Body of pancreas (tissue), 4 donors: ENCODE results near the gene SLC35F4. TPM values are rescaled to one million over a fixed set of nuclear protein-coding genes. Genes with fewer than 3 reads are reported as not detected.

Experiments
- ATAC-seq: fragments of 150-250 bp; one replicate; pipeline ENCODE4 v1.9.1; 2016
- DNase-seq, 4 donors: peaks; one replicate each; pipeline ENCODE4 v3.0.0-alpha.2; 2019
- H3K27ac ChIP-seq, 4 donors: fragments of 200-600 bp; sonication (generic); 1 replicate in 3 of 4; 2 replicates in 1 of 4; pipeline versions ENCODE4 v1.5.1 to v1.6.1; 2016 to 2019; ENCODE audit warnings: mild to moderate bottlenecking in 1 of 4, mixed read lengths in 1 of 4, moderate library complexity in 1 of 4
- H3K27me3 ChIP-seq, 2 donors: fragments of 200-600 bp; sonication (generic); one replicate each; pipeline ENCODE4 v1.6.0; 2016; ENCODE audit warnings: mild to moderate bottlenecking in 1 of 2
- H3K36me3 ChIP-seq, 2 donors: fragments of 200-600 bp; sonication (generic); replicated peaks in 1 of 2; 2 replicates each; pipeline ENCODE4 v1.5.1; 2016; ENCODE audit warnings: low read depth in 2 of 2; ENCODE audit not compliant: insufficient read depth in 1 of 2
- H3K4me1 ChIP-seq: fragments of 200-600 bp; sonication (generic); one replicate; pipeline ENCODE4 v1.6.0; 2016
- H3K4me3 ChIP-seq, 2 donors: fragments of 200-600 bp; sonication (generic); 1 replicate in 1 of 2; 2 replicates in 1 of 2; pipeline ENCODE4 v1.5.1; 2016 to 2019
- H3K9me3 ChIP-seq, 3 donors: fragments of 200-600 bp; sonication (generic); 1 replicate in 2 of 3; 2 replicates in 1 of 3; pipeline ENCODE4 v1.5.1; 2016
- POLR2A ChIP-seq, 3 donors: fragments of 450-650 bp; IDR thresholded peaks; one replicate each; pipeline ENCODE4 v1.6.1; 2016; ENCODE audit warnings: antibody characterized with exemption in 3 of 3, mild to moderate bottlenecking in 2 of 3
- WGBS, 2 donors: methylation state at CpG; one replicate each; pipeline ENCODE4 v1.1.5; 2017; 5-methylcytosine and 5-hydroxymethylcytosine counted together
- intact Hi-C: fragments of 100-400 bp; cut with DNase I; formaldehyde crosslinking; loops from one replicate; pipeline ENCODE4 v1.15.1; 2023
- total RNA-seq, 2 donors: library from RNA; depleted of rRNA; stranded (reverse); fragments of >200 nt; gene quantifications; one replicate each; pipeline ENCODE4 v1.1.0, GENCODE V29; 2016
- TF ChIP-seq, protein P1 (sequence below), 7 experiments: fragments of 450-650 bp in 4 of 7; fragments of 200-600 bp in 3 of 7; sonication (generic) in 3 of 7; IDR thresholded peaks; one replicate each; pipeline ENCODE4 v1.5.1; 2016 to 2019; ENCODE audit warnings: antibody characterized with exemption in 7 of 7

SLC35F4 gene
- total RNA-seq, 2 donors from 2014 or later: not detected

DNA sequence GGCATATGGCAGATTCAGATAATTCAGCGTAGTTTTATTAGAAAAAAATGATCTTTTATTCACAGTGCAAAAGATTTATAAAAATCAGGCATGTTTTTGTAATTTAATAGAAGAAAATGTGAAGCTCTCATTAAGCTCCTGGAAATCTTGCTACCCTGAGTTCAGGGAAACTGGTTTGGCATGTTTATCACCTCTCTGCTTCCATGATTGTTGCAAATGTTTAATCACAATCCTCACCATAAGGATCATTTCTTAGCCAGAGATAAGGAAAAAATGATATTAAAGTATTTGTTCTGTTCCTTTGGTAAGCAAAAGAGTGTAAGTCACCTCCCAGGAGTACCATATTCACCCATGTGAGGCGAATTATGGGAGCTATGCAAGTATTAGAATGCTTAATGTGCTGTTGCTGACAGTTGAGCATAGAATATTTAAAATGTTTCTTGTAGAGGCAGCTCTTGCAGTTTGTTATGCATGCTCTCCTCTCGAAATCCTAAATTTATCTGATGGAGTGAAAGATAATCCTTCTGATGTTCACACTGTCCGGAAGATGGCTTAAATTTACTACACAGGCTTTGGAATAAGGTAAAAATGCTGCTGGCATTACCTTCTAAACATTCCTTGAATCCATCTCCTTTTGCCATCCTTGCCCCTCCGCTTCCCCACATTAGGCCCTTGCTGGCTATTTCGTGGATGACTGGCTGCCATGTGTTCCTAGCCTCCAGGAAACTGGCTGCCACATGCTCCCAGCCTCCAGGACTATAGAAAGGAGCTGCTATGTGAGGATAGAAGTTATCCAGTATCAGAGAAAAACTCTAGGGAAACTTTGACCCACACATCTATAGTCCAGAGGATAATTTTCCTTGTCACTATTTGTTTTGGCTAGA is 256.5 kb downstream of the SLC35F4 start:
- Histone ChIP-seq H3K9me3 (no peaks in the 10 kb centered on the region), H3K4me1 (no peaks in the 10 kb centered on the region), H3K27me3 (no peaks in the 10 kb centered on the region), H3K36me3 (no peaks in the 10 kb centered on the region), H3K27ac (no peak overlapping the region), H3K4me3 (no peak overlapping the region)
- intact Hi-C loops: no loop called here
- ATAC-seq (no peak), DNase-seq (no peak)
- WGBS, 2 donors: 48 to 56% methylated on average over 6 of the region's 6 CpGs
- TF ChIP-seq, protein P1, sequence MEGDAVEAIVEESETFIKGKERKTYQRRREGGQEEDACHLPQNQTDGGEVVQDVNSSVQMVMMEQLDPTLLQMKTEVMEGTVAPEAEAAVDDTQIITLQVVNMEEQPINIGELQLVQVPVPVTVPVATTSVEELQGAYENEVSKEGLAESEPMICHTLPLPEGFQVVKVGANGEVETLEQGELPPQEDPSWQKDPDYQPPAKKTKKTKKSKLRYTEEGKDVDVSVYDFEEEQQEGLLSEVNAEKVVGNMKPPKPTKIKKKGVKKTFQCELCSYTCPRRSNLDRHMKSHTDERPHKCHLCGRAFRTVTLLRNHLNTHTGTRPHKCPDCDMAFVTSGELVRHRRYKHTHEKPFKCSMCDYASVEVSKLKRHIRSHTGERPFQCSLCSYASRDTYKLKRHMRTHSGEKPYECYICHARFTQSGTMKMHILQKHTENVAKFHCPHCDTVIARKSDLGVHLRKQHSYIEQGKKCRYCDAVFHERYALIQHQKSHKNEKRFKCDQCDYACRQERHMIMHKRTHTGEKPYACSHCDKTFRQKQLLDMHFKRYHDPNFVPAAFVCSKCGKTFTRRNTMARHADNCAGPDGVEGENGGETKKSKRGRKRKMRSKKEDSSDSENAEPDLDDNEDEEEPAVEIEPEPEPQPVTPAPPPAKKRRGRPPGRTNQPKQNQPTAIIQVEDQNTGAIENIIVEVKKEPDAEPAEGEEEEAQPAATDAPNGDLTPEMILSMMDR (IDR thresholded peaks at IDR 0.05): no peak
- TF ChIP-seq POLR2A (IDR thresholded peaks at IDR 0.05): no peak

DNA sequence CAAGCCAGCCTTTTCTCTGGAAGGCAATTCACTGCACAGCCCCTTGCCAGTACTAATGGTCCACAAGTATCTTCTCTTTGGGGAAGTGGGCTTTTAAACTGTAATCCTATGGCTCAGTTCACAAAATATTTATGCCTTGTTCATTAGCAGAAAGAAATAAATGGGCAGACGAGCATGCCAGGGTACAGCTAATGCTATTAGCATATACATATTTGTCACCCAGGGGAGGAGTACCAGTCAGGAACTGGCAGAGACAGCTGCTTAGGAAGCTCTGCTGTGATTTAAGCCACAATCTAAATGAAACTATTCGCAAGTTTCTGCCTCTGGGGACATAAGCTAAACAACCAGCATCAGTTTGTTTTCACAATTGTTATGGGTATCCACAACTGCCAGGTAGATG is 258.8 kb downstream of the SLC35F4 start:
- Histone ChIP-seq H3K9me3 (no peaks in the 10 kb centered on the region), H3K36me3 (no peaks in the 10 kb centered on the region), H3K4me3 (no peak overlapping the region), H3K27me3 (no peaks in the 10 kb centered on the region), H3K27ac (no peak overlapping the region), H3K4me1 (no peaks in the 10 kb centered on the region)
- WGBS, 2 donors: 46 to 62% methylated on average over 2 of the region's 2 CpGs
- ATAC-seq: no peak
- no peak for DNase-seq
- intact Hi-C loops: no loop called here
- no peak for TF ChIP-seq POLR2A (IDR thresholded peaks at IDR 0.05)
- TF ChIP-seq, protein P1 (IDR thresholded peaks at IDR 0.05): no peak

DNA sequence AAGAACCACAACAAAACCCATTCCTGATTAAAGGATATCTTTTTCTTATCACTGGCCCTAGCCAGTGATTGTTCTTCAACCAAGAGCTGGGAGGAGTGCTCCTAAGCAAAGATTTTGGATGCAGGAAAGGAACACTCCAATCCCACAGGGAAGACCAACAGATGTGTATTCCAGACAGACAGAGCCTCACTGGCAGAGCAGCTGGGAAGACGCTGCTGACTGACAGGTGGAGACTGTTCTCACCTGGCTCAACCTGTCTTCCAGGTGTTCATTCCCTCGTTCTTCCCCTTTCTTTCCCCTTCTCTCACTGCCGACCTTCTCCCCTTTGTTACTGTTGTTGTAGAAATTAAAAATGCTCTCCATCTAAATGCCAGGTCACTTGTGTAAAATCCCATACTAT is 282.5 kb downstream of the SLC35F4 start:
- TF ChIP-seq, protein P1 (IDR thresholded peaks at IDR 0.05): no peak
- no peak for TF ChIP-seq POLR2A (IDR thresholded peaks at IDR 0.05)
- Histone ChIP-seq H3K27ac (no peak overlapping the region), H3K27me3 (no peaks in the 10 kb centered on the region), H3K9me3 (no peaks in the 10 kb centered on the region), H3K36me3 (no peaks in the 10 kb centered on the region), H3K4me3 (no peak overlapping the region), H3K4me1 (no peaks in the 10 kb centered on the region)
- WGBS, 2 donors: 48% methylated on average over 3 of the region's 3 CpGs
- intact Hi-C loops: no loop called here
- no peak for DNase-seq
- no peak for ATAC-seq

DNA sequence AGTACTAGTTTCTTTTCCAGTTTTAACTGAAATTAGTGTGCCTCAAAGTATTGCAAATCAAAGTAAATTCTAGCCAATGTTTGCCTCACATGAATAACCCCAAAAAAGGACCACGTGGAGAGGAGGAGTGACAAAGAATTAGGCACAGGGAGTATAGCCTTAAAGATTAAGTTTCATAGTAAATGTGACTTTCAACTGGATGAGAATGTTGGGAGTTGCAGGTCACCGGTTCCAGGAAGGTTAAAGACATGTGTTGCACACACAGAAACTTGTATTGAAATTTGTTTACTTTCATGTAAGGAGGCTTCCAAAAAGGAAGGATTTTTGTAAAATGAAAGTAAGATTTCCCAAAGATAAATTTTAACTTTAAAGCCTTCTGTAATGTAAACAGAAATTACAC is 283.1 kb downstream of the SLC35F4 start:
- H3K27ac ChIP-seq: no peak overlapping the region
- ATAC-seq (no peak), DNase-seq (no peak)
- WGBS, 2 donors: 28 to 68% methylated on average over 2 of the region's 2 CpGs
- H3K4me3 ChIP-seq: no peak overlapping the region
- H3K27me3 ChIP-seq: no peaks in the 10 kb centered on the region
- H3K36me3 ChIP-seq: no peaks in the 10 kb centered on the region
- H3K9me3 ChIP-seq: no peaks in the 10 kb centered on the region
- no peak for TF ChIP-seq POLR2A (IDR thresholded peaks at IDR 0.05)
- TF ChIP-seq, protein P1 (IDR thresholded peaks at IDR 0.05): no peak
- H3K4me1 ChIP-seq: no peaks in the 10 kb centered on the region
- intact Hi-C loops: no loop called here

DNA sequence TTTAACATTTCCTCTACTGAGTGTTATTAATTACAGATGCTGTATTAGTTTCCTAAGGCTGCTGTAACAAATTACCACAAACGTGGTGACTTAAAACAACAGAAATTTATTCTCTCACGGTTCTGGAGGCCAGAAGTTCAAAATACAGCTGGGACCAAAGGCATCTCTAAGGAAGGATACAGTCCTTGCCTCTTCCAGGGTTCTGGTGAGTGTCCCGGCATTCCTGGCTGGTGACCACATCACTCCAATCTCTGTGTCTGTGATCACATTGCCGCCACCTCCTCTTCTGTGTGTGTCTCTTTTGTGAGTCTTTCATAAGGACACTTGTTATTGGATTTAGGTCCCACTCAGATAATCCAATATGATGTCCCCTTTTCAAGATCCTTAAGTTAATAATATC is 287.1 kb downstream of the SLC35F4 start:
- Histone ChIP-seq H3K4me1 (no peaks in the 10 kb centered on the region), H3K27me3 (no peaks in the 10 kb centered on the region), H3K9me3 (no peaks in the 10 kb centered on the region), H3K36me3 (no peaks in the 10 kb centered on the region), H3K27ac (no peak overlapping the region), H3K4me3 (no peak overlapping the region)
- DNase-seq (no peak), ATAC-seq (no peak)
- WGBS, 2 donors: 67 to 77% methylated on average over 4 of the region's 4 CpGs
- intact Hi-C loops: no loop called here
- TF ChIP-seq, protein P1 (IDR thresholded peaks at IDR 0.05): no peak
- TF ChIP-seq POLR2A (IDR thresholded peaks at IDR 0.05): no peak
